ENCODE data around the gene GUCY2F.

The GUCY2F gene

DNA sequence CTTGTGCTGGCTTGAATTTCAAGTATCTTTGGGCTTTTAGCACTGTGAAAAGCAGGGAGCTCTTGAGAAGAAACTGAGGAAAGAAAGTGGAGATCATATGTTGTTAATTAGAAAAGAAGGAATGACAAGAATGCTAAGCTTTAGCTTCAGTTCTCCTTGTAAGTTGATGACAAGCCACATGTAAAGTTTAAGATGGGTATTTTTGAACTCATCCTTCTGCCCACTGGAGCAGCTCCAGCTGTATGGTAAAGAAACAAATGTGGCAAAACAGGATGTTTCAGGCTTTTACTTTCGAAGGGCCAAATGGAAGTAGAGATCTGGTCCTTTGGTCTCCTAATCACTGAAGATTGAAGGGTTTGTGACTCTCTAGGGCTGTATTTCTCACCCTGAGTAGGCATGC lies 137.8 kb downstream of the GUCY2F start:
- no peak for DNase-seq (ENCODE audit: low read depth in 2 of 3, low spot score in 1 of 3)

DNA sequence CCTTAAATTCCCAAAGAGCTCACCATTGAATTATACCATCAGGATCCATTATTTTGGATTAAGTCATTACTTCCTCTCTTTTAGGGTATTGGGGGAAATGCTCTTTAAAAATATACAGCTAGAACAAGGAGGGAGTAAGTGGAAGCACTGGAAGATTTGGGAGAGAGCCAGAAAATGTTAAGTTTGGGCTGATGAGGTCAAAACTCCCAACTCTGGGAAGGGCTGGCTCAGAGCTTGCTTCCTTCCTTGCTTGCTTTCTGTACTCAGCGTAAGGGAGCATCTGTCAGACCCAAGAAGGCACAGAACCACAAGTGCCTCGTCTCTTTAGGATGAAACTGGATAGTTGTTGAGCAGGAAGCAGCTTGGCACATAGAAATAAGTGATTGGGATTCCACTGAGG lies 138.2 kb downstream of the GUCY2F start:
- DNase-seq (ENCODE audit: low read depth in 2 of 3, low spot score in 1 of 3), result no peak

DNA sequence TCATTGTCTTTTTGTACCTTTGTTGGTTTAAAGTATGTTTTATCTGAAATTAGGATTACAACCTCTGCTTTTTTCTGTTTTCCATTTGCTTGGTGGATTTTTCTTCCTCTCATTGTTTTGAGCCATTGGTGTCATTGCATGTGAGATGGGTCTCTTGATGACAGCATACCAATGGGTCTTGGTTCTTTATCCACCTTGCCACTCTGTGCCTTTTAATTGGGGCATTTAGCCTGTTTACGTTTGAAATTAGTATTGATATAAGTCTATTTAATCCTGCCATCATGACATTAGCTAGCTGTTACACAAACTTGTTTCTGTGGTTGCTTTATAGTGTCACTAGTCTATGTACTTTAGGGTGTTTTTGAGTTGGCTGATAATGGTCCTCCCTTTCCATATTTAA lies 145.7 kb downstream of the GUCY2F start:
- DNase-seq (ENCODE audit: low read depth in 2 of 3, low spot score in 1 of 3), result no peak

DNA sequence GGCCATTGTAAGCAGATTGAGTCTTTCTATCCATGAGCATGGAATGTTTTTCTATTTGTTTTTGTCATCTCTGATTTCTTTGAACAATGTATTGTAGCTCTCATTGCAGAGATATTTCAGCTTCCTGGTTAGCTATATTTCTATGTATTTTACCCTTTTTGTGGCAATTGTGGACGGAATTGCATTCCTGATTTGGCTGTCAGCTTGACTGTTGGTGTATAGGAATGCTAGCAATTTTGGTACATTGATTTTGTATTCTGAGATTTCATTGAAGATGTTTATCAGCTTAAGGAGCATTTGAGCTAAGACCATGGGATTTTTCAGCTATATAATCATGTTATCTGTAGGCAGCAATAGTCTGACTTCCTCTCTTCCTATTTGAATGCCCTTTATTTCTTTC lies 154.6 kb downstream of the GUCY2F start:
- DNase-seq (ENCODE audit: low read depth in 2 of 3, low spot score in 1 of 3), result no peak
